Measurements from ENCODE around the gene TPSD1.

The TPSD1 gene

GRCh38 chr16:1297018-1297696 lies 41.3 kb downstream of the TPSD1 start:
- H3K36me3 Mint-ChIP-seq (ENCODE audit: low read depth) = no peaks in the 10 kb centered on the region
- no peak overlapping the region for H3K27ac Mint-ChIP-seq
- no peaks in the 10 kb centered on the region for H3K9me3 Mint-ChIP-seq
- peaks cover 16% of the 10 kb centered on the region for H3K4me1 Mint-ChIP-seq
- DNase-seq = no peak
- no peak overlapping the region for H3K4me3 Mint-ChIP-seq
- H3K27me3 Mint-ChIP-seq = peaks cover 23% of the 10 kb centered on the region
- ATAC-seq = peak; percentile 79

DNA sequence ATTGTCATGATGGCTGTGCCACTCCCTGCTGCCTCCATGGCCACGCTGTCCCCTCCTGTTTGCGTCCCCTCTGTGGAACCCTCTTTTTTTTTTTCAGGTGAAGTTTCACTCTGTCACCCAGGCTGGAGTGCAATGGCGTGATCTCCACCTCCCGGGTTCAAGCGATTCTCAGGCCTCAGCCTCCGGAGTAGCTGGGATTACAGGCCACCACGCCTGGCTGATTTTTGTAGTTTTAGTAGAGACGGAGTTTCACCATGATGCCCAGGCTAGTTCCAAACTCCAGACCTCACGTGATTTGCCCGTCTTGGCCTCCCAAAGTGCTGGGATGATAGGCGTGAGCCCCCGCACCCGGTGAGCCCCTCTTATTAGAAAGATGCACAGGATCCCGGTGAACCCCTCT lies 42.5 kb downstream of the TPSD1 start:
- no peaks in the 10 kb centered on the region for H3K9me3 Mint-ChIP-seq
- H3K27me3 Mint-ChIP-seq = peaks cover 17% of the 10 kb centered on the region
- no peak overlapping the region for H3K27ac Mint-ChIP-seq
- H3K4me3 Mint-ChIP-seq = no peak overlapping the region
- DNase-seq (no peak), ATAC-seq (no peak)
- no peaks in the 10 kb centered on the region for H3K36me3 Mint-ChIP-seq (ENCODE audit: low read depth)
- H3K4me1 Mint-ChIP-seq = peaks cover 21% of the 10 kb centered on the region

- Mint-ChIP-seq H3K27ac (no peak overlapping the region), H3K27me3 (peaks cover 15% of the 10 kb centered on the region), H3K4me3 (no peak overlapping the region), H3K4me1 (peaks cover 30% of the 10 kb centered on the region), H3K9me3 (no peaks in the 10 kb centered on the region), H3K36me3 (ENCODE audit: low read depth) (no peaks in the 10 kb centered on the region)
- ATAC-seq (no peak), DNase-seq (no peak)
Observed at GRCh38 chr16:1299012-1299867, 43.4 kb downstream of the TPSD1 start.

DNA sequence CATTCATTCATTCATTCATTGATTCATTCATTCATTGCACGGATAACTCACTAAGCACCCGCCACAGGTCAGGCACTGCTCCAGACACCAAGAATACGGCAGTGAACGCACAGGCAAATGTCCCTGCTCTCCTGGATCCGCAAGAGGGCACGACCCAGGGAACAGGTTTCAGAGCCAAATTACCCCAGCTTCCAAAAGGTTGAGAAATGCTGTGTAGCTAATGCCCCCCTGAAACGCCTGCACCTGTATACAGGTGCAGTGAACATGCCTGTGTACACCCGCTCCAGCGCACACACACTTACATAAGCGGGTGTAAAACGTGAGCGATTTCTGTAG lies 44.0 kb downstream of the TPSD1 start:
- H3K27ac Mint-ChIP-seq = no peak overlapping the region
- peaks cover 36% of the 10 kb centered on the region for H3K4me1 Mint-ChIP-seq
- ATAC-seq = no peak
- no peak overlapping the region for H3K4me3 Mint-ChIP-seq
- no peaks in the 10 kb centered on the region for H3K9me3 Mint-ChIP-seq
- H3K27me3 Mint-ChIP-seq = peaks cover 11% of the 10 kb centered on the region
- no peak for DNase-seq
- no peaks in the 10 kb centered on the region for H3K36me3 Mint-ChIP-seq (ENCODE audit: low read depth)

DNA sequence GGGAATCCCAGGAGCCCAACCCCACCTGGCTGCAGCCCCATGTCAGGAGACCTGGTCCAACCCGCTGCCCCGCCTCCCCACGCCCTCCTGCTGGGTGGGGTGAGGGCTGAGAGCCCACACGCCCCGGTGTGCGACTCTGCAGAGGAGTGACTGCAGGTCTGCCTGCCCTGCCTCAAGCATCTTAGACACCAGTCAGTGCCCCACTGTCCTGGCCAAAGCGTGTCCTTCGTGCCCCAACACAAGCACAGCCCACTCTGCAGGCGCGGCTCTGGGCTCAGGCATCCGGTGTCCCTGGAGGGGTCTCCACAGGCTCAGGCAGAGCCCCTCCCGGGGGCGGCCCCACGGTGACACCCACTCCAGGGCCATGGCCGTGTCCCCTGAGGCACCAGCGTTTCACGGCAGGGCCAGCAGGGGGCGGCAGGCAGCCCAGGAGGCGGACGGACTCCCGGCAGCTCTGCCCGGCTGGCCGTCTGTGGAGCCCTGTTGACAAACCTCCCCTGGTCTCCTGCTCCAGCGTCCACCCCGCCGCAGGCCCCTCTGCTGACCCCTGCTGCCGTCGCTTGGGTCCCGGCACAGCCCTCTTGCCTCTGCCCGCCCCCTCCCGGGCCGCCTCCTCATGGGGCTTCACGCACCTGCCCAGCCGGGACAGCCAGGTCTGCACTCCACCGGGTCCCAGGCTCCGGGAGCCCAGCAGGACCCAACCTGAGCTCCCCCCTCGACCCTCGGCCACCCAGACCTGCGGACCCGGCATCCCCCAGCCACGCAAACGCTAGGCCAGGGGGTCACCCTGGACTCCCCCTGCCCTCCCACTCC lies 45.0 kb downstream of the TPSD1 start:
- ATAC-seq = peak; percentile 29
- Mint-ChIP-seq H3K27me3 (peaks cover 6% of the 10 kb centered on the region), H3K27ac (no peak overlapping the region), H3K4me3 (no peak overlapping the region), H3K36me3 (ENCODE audit: low read depth) (no peaks in the 10 kb centered on the region), H3K9me3 (no peaks in the 10 kb centered on the region), H3K4me1 (peaks cover 44% of the 10 kb centered on the region)
- peak; percentile 86 for DNase-seq

GRCh38 chr16:1301562-1301961 lies 45.7 kb downstream of the TPSD1 start:
- Mint-ChIP-seq H3K27ac (no peak overlapping the region), H3K9me3 (no peaks in the 10 kb centered on the region), H3K27me3 (peaks cover 6% of the 10 kb centered on the region), H3K36me3 (ENCODE audit: low read depth) (no peaks in the 10 kb centered on the region), H3K4me3 (no peak overlapping the region), H3K4me1 (peaks cover 50% of the 10 kb centered on the region)
- DNase-seq (no peak), ATAC-seq (no peak)

DNA sequence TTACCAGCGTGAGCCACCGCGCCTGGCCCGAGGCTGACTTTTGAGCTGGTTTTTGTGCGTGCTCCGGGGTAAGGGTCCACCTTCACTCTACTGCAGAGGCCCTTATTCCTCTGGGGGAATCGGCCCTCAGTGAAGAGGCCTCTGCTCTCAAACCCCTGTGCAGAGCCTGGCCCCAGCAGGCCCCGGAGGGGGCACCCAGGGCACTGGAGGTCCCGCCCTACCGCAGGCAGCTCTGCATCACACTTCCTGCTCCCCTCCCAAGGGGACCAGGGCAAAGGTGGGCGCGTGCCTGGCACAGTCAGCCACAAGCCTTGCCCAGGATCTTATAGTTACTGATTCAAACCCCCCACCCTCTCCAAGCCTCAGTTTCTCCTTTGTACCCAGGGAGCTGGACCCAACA lies 50.0 kb downstream of the TPSD1 start:
- Mint-ChIP-seq H3K4me3 (no peak overlapping the region), H3K9me3 (no peaks in the 10 kb centered on the region), H3K27ac (peak overlapping the region; percentile 70), H3K4me1 (peaks cover 59% of the 10 kb centered on the region), H3K27me3 (no peaks in the 10 kb centered on the region), H3K36me3 (ENCODE audit: low read depth) (peaks cover 8% of the 10 kb centered on the region)
- ATAC-seq (no peak), DNase-seq (peak; percentile 44)

- no peak for DNase-seq
- no peak for ATAC-seq
- Mint-ChIP-seq H3K36me3 (ENCODE audit: low read depth) (peaks cover 12% of the 10 kb centered on the region), H3K27me3 (no peaks in the 10 kb centered on the region), H3K27ac (peak overlapping the region; percentile 70), H3K4me1 (peaks cover 63% of the 10 kb centered on the region), H3K4me3 (no peak overlapping the region), H3K9me3 (no peaks in the 10 kb centered on the region)
Observed at GRCh38 chr16:1306334-1306733, 50.5 kb downstream of the TPSD1 start.

DNA sequence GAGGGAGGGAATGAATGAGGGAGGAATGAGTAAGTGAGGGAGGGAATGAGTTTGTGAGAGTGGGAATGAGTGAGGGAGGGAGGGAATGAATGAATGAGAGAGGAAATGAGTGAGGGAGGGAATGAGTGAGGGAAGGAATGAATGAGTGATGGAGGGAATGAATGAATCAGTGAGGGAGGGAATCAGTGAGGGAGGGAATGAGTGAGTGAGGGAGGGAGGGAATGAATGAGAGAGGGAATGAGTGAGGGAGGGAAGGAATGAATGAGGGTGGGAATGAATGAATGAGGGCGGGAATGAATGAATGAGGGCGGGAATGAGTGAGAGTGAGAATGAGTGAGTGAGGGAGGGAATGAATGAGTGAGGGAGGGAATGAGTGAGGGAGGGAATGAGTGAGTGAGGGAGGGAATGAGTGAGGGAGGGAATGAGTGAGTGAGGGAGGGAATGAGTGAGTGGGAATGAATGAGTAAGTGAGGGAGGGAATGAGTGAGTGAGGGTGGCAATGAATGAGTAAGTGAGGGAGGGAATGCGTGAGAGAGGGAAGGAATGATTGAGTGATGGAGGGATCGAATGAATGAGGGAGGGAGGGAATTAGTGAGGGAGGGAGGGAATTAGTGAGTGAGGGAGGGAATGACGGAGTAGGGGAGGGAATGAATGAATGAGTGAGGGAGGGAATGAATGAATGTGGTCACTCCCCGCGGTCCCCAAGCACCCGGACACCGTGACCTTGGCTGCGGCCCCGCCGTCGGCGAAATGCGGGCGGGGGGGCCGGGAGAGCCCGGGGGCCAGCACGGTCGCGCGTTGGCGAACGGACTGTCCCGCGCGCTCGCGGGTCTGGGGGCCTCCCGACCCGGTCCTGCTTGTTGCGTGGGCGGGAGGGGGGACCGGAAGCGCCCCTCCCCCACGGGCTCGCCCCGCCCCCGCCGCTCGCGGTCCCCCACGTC lies 52.4 kb downstream of the TPSD1 start:
- peak overlapping the region; percentile 99 for H3K27ac Mint-ChIP-seq
- peak overlapping the region; percentile 82 for H3K4me3 Mint-ChIP-seq
- no peaks in the 10 kb centered on the region for H3K27me3 Mint-ChIP-seq
- peaks cover 71% of the 10 kb centered on the region for H3K4me1 Mint-ChIP-seq
- DNase-seq (no peak), ATAC-seq (peak; percentile 2)
- no peaks in the 10 kb centered on the region for H3K9me3 Mint-ChIP-seq
- H3K36me3 Mint-ChIP-seq (ENCODE audit: low read depth) = peaks cover 12% of the 10 kb centered on the region

Measured in activated naive CD8-positive, alpha-beta T cell treated with anti-CD3 and anti-CD28 coated beads, Interleukin-2, amount 50 U/mL, for 24 hours (primary cell).